KMS-11 (cell line): Measurements from ENCODE around the gene SYNC.
"Not testable (repeated sequence)": the region's sequence is repeated elsewhere in the genome, so short reads cannot be mapped to it uniquely, and the experiment has no call there.

Source experiments
- H2AFZ ChIP-seq: fragments of 200-600 bp; sonication (generic); 2 replicates; pipeline ENCODE4 v1.6.1; 2016; ENCODE audit warnings: antibody characterized with exemption, mixed run types, low read depth
- H3K27ac ChIP-seq: fragments of 200-600 bp; sonication (generic); 2 replicates; pipeline ENCODE4 v1.6.1; 2016; ENCODE audit warnings: mild to moderate bottlenecking, mixed run types
- H3K27me3 ChIP-seq: fragments of 200-600 bp; sonication (generic); 2 replicates; pipeline ENCODE4 v1.6.1; 2017; ENCODE audit warnings: mild to moderate bottlenecking, low read depth, mixed run types, moderate library complexity; ENCODE audit not compliant: insufficient read depth
- H3K36me3 ChIP-seq: fragments of 200-600 bp; sonication (generic); 2 replicates; pipeline ENCODE4 v1.6.1; 2017; ENCODE audit warnings: mild to moderate bottlenecking, mixed run types; ENCODE audit not compliant: insufficient read depth
- H3K4me1 ChIP-seq: fragments of 200-600 bp; sonication (generic); 2 replicates; pipeline ENCODE4 v1.6.1; 2016; ENCODE audit warnings: mild to moderate bottlenecking, low read depth, mixed run types; ENCODE audit not compliant: poor library complexity, severe bottlenecking
- H3K4me2 ChIP-seq: fragments of 200-600 bp; sonication (generic); 2 replicates; pipeline ENCODE4 v1.7.0; 2016; ENCODE audit warnings: mild to moderate bottlenecking, mixed run types
- H3K4me3 ChIP-seq: fragments of 200-600 bp; sonication (generic); IDR thresholded peaks from 2 replicates; pipeline ENCODE4 v1.6.1; 2017; ENCODE audit warnings: low read depth, low read length, mixed read lengths; ENCODE audit not compliant: insufficient read depth
- H3K79me2 ChIP-seq: fragments of 200-600 bp; sonication (generic); 2 replicates; pipeline ENCODE4 v1.6.1; 2016; ENCODE audit warnings: low read depth, mixed run types; ENCODE audit not compliant: insufficient read depth
- H3K9ac ChIP-seq: fragments of 200-600 bp; sonication (generic); 2 replicates; pipeline ENCODE4 v1.6.1; 2016; ENCODE audit warnings: mild to moderate bottlenecking, mixed run types
- H4K20me1 ChIP-seq: fragments of 200-600 bp; sonication (generic); 2 replicates; pipeline ENCODE4 v1.6.1; 2016; ENCODE audit warnings: mild to moderate bottlenecking, mixed run types; ENCODE audit not compliant: insufficient read depth
- CTCF ChIP-seq: fragments of 200-600 bp; sonication (generic); conservative IDR thresholded peaks from 2 replicates; pipeline ENCODE4 v1.6.1; 2017; ENCODE audit warnings: low read depth, mild to moderate bottlenecking, antibody characterized with exemption, low read length, moderate library complexity, mixed read lengths

The SYNC gene

GRCh38 chr1:32683397-32683796 is 19.2 kb downstream of the SYNC start:
- TF ChIP-seq CTCF, result no peak
- H3K36me3 ChIP-seq, result peaks cover 12% of the 10 kb centered on the region; the same call in 1 of the 2 replicates

GRCh38 chr1:32681999-32682398 is 20.6 kb downstream of the SYNC start:
- H3K27ac ChIP-seq, result no peak overlapping the region
- no peak overlapping the region for H3K4me2 ChIP-seq
- no peaks in the 10 kb centered on the region for H3K27me3 ChIP-seq
- no peak overlapping the region for H3K9ac ChIP-seq
- H4K20me1 ChIP-seq, result no peaks in the 10 kb centered on the region
- no peak for TF ChIP-seq CTCF
- H3K36me3 ChIP-seq, result peaks cover 12% of the 10 kb centered on the region; the same call in 1 of the 2 replicates
- H2AFZ ChIP-seq, result no peak overlapping the region
- peaks cover 12% of the 10 kb centered on the region for H3K4me1 ChIP-seq
- H3K4me3 ChIP-seq, result no peak overlapping the region
- no peaks in the 10 kb centered on the region for H3K79me2 ChIP-seq

More at GRCh38 chr1:32683397-32683796, 19.2 kb downstream of the SYNC start:
- Histone ChIP-seq H3K4me2 (no peak overlapping the region), H2AFZ (no peak overlapping the region), H3K4me3 (no peak overlapping the region), H4K20me1 (no peaks in the 10 kb centered on the region), H3K27ac (no peak overlapping the region), H3K79me2 (no peaks in the 10 kb centered on the region), H3K9ac (no peak overlapping the region), H3K27me3 (no peaks in the 10 kb centered on the region), H3K4me1 (peaks cover 12% of the 10 kb centered on the region)

GRCh38 chr1:32681509-32681908 is 21.1 kb downstream of the SYNC start:
- Histone ChIP-seq H3K4me2 (no peak overlapping the region), H3K27ac (no peak overlapping the region)

GRCh38 chr1:32680642-32681041 is 21.9 kb downstream of the SYNC start:
- Histone ChIP-seq H3K27ac (no peak overlapping the region), H4K20me1 (no peaks in the 10 kb centered on the region), H3K4me3 (no peak overlapping the region), H3K79me2 (no peaks in the 10 kb centered on the region), H3K9ac (no peak overlapping the region), H2AFZ (no peak overlapping the region), H3K36me3 (peaks cover 14% of the 10 kb centered on the region; the same call in 1 of the 2 replicates), H3K27me3 (no peaks in the 10 kb centered on the region), H3K4me2 (no peak overlapping the region), H3K4me1 (peaks cover 12% of the 10 kb centered on the region)
- TF ChIP-seq CTCF, result no peak

More at GRCh38 chr1:32681509-32681908, 21.1 kb downstream of the SYNC start:
- H3K27me3 ChIP-seq, result no peaks in the 10 kb centered on the region
- H3K4me1 ChIP-seq, result peaks cover 12% of the 10 kb centered on the region
- H3K4me3 ChIP-seq, result no peak overlapping the region
- no peak overlapping the region for H3K9ac ChIP-seq
- H3K36me3 ChIP-seq, result peaks cover 12% of the 10 kb centered on the region; the same call in 1 of the 2 replicates
- TF ChIP-seq CTCF, result no peak
- no peaks in the 10 kb centered on the region for H4K20me1 ChIP-seq
- H2AFZ ChIP-seq, result no peak overlapping the region
- no peaks in the 10 kb centered on the region for H3K79me2 ChIP-seq

- not testable (repeated sequence) for H3K27ac ChIP-seq, H3K4me3 ChIP-seq, H2AFZ ChIP-seq, H3K9ac ChIP-seq, H3K79me2 ChIP-seq, H3K27me3 ChIP-seq, H3K4me2 ChIP-seq, H4K20me1 ChIP-seq
- peaks cover 14% of the 10 kb centered on the region; the same call in 1 of the 2 replicates for H3K36me3 ChIP-seq
- peaks cover 12% of the 10 kb centered on the region for H3K4me1 ChIP-seq
Observed at GRCh38 chr1:32679993-32680392, 22.6 kb downstream of the SYNC start.
